ENCODE measurements around the gene CD63. TPM values are rescaled to one million over a fixed set of nuclear protein-coding genes. Genes with fewer than 3 reads are reported as not detected.

The CD63 gene
- total and polyA plus RNA-seq, 2 of the 13 experiments (the other 11 are each of a cell fraction or from before 2014, with no cell fraction given) = 234 to 277 TPM

- no peak overlapping the region for H3K27ac ChIP-seq (ENCODE audit: extremely low read length, insufficient read depth, low read length)
- no peak overlapping the region for H2AFZ ChIP-seq (ENCODE audit: low read length)
- H3K4me3 ChIP-seq (replicated peaks in 1 of 3; ENCODE audit: insufficient read depth in 1 of 3, low read depth in 2 of 3, low read length in 3 of 3) = no peak overlapping the region
- 0 out of 2 replicates have a peak overlapping the region, but pooled peaks have one; percentile 1 for H3K4me2 ChIP-seq (ENCODE audit: low read depth, low read length)
- peaks cover 7% of the 10 kb centered on the region for H3K79me2 ChIP-seq (ENCODE audit: insufficient read depth, low read length)
- in situ Hi-C loops (cut with HindIII; ENCODE audit: extremely low pct_ligation_motif_present, low pct_unique_long_range_greater_than_20kb) = no loop called here
- 93% methylated on average over 6 of the region's 7 CpGs for WGBS (ENCODE audit: low lambda C conversion rate)
- peaks cover 0 to 3% of the 10 kb centered on the region in 2 experiments; a peak in 1 of 5 replicates for H3K36me3 ChIP-seq (replicated peaks in 1 of 2; ENCODE audit: control insufficient read depth in 1 of 2, insufficient read depth in 2 of 2, low read length in 2 of 2)
- no peak for DNase-seq (ENCODE audit: low spot score)
- H3K27me3 ChIP-seq (ENCODE audit: control insufficient read depth in 1 of 2, insufficient read depth in 2 of 2, low read length in 2 of 2) = no peaks in the 10 kb centered on the region; a peak in 1 of 5 replicates
- H3K4me1 ChIP-seq (ENCODE audit: insufficient read depth, low read length) = peaks cover 22% of the 10 kb centered on the region
- no peaks in the 10 kb centered on the region for H4K20me1 ChIP-seq (ENCODE audit: insufficient read depth, low read length)
- no peak overlapping the region for H3K9ac ChIP-seq (ENCODE audit: insufficient read depth, low read depth, low read length)
- CTCF ChIA-PET (ENCODE audit: low intra/inter-chr PET ratio, low total read pairs) = no interaction called here
- no peak for FAIRE-seq
- no peak for ATAC-seq
- POLR2A ChIA-PET = interaction anchor here (0.7 kb wide), 1 partner anchor 10 kb away, joined by 3 read pairs; no protein-coding TSS in a partner anchor
- no peaks in the 10 kb centered on the region for H3K9me3 ChIP-seq (ENCODE audit: low read length)
- TF ChIP-seq PRPF4 (IDR thresholded peaks at IDR 0.05; ENCODE audit: low read depth, low read length, poor library complexity, severe bottlenecking) = no peak
- BruUV-seq (replicated peaks) = no TSS peak
- intact Hi-C loops (cut with micrococcal nuclease; ENCODE audit: unreplicated experiment) = no loop called here
Measured at GRCh38 chr12:55683676-55684075, 45.1 kb downstream of the CD63 start.

GRCh38 chr12:55682087-55682796 lies 46.6 kb downstream of the CD63 start:
- peak; percentile 71 for ATAC-seq
- Histone ChIP-seq H4K20me1 (ENCODE audit: insufficient read depth, low read length) (no peaks in the 10 kb centered on the region), H3K9ac (ENCODE audit: insufficient read depth, low read depth, low read length) (peak overlapping the region; percentile 64), H3K4me1 (ENCODE audit: insufficient read depth, low read length) (peaks cover 22% of the 10 kb centered on the region), H3K4me2 (ENCODE audit: low read depth, low read length) (peak overlapping the region; percentile 95), H3K9me3 (ENCODE audit: low read length) (no peaks in the 10 kb centered on the region), H2AFZ (ENCODE audit: low read length) (peak overlapping the region; percentile 92), H3K27me3 (ENCODE audit: control insufficient read depth in 1 of 2, insufficient read depth in 2 of 2, low read length in 2 of 2) (no peaks in the 10 kb centered on the region; a peak in 1 of 5 replicates), H3K27ac (ENCODE audit: extremely low read length, insufficient read depth, low read length) (peak overlapping the region; percentile 72), H3K79me2 (ENCODE audit: insufficient read depth, low read length) (peaks cover 7% of the 10 kb centered on the region), H3K4me3 (replicated peaks in 1 of 3; ENCODE audit: insufficient read depth in 1 of 3, low read depth in 2 of 3, low read length in 3 of 3) (peak overlapping the region; percentile 70 to 90 (median 88)), H3K36me3 (replicated peaks in 1 of 2; ENCODE audit: control insufficient read depth in 1 of 2, insufficient read depth in 2 of 2, low read length in 2 of 2) (peaks cover 0 to 3% of the 10 kb centered on the region in 2 experiments; a peak in 1 of 5 replicates)
- TF ChIP-seq EEA1 (CRISPR knock-in tag; IDR thresholded peaks at IDR 0.05; ENCODE audit: borderline replicate concordance) (0 out of 2 replicates have a peak, but pooled peaks have one; percentile 11), ZNF879 (CRISPR knock-in tag; IDR thresholded peaks at IDR 0.05) (0 out of 2 replicates have a peak, but pooled peaks have one; percentile 16), ZNF121 (CRISPR knock-in tag; IDR thresholded peaks at IDR 0.05) (peak; percentile 75; the same call in 1 of the 2 replicates), NFE2 (CRISPR knock-in tag; IDR thresholded peaks at IDR 0.05) (peak; percentile 67; the same call in 1 of the 2 replicates), HNF4A (CRISPR knock-in tag; IDR thresholded peaks at IDR 0.05) (peak; percentile 40; the same call in 1 of the 2 replicates), U2AF2 (IDR thresholded peaks at IDR 0.05; ENCODE audit: low read depth, low read length) (no peak), ZNF777 (CRISPR knock-in tag; IDR thresholded peaks at IDR 0.05) (0 out of 2 replicates have a peak, but pooled peaks have one; percentile 7), ZNF160 (CRISPR knock-in tag; IDR thresholded peaks at IDR 0.05) (0 out of 2 replicates have a peak, but pooled peaks have one; percentile 4), ZC3H13 (CRISPR knock-in tag; IDR thresholded peaks at IDR 0.05) (peak; percentile 71; the same call in 1 of the 2 replicates), ZNF264 (CRISPR knock-in tag; IDR thresholded peaks at IDR 0.05) (0 out of 2 replicates have a peak, but pooled peaks have one; percentile 1), YEATS4 (CRISPR knock-in tag; IDR thresholded peaks at IDR 0.05; ENCODE audit: borderline replicate concordance) (peak; percentile 59; the same call in 1 of the 2 replicates), KLF15 (CRISPR knock-in tag; IDR thresholded peaks at IDR 0.05; ENCODE audit: borderline replicate concordance) (no peak), NFE2L2 (IDR thresholded peaks at IDR 0.05; ENCODE audit: low read length) (peak; percentile 44; the same call in 1 of the 2 replicates), POGZ (CRISPR knock-in tag; IDR thresholded peaks at IDR 0.05) (no peak; the same call in 1 of the 2 replicates), KDM5B (CRISPR knock-in tag; IDR thresholded peaks at IDR 0.05; ENCODE audit: borderline replicate concordance) (0 out of 2 replicates have a peak, but pooled peaks have one; percentile 3), ELK4 (CRISPR knock-in tag; IDR thresholded peaks at IDR 0.05; ENCODE audit: borderline replicate concordance) (no peak)
- in situ Hi-C loops (cut with HindIII; ENCODE audit: extremely low pct_ligation_motif_present, low pct_unique_long_range_greater_than_20kb) (no loop called here), intact Hi-C loops (cut with micrococcal nuclease; ENCODE audit: unreplicated experiment) (no loop called here)
- no peak for FAIRE-seq
- no TSS peak for BruUV-seq (replicated peaks)
- DNase-seq (ENCODE audit: low spot score) = peak; percentile 41
- CTCF ChIA-PET (ENCODE audit: low intra/inter-chr PET ratio, low total read pairs) = interaction anchor here (0.7 to 2.2 kb wide), 5 partner anchors 22 to 57 kb away, joined by 3 to 13 read pairs (median 3); partner anchors contain the start of gene RDH5
- 2% methylated on average over 13 of the region's 13 CpGs for WGBS (ENCODE audit: low lambda C conversion rate)
- POLR2A ChIA-PET = interaction anchor here (0.6 to 2.5 kb wide), 14 partner anchors 14 to 182 kb away, joined by 3 to 23 read pairs (median 6); partner anchors contain the start of genes BLOC1S1, CD63, DNAJC14 and ITGA7

All from HepG2 (cell line).